SK-N-SH treated with all-trans-retinoic acid at 6 μM for 48 hours (cell line): ENCODE data around the gene TXNL4B.

ENCODE experiments used
- ARNTL ChIP-seq: fragments of 450-650 bp; formaldehyde crosslinking; IDR thresholded peaks from 2 replicates; pipeline ENCODE4 v1.5.0; 2020; ENCODE audit warnings: low read depth, mild to moderate bottlenecking, moderate library complexity, borderline replicate concordance
- ZNF565 ChIP-seq: fragments of 450-650 bp; formaldehyde crosslinking; conservative IDR thresholded peaks from 2 replicates; pipeline ENCODE4 v1.5.0; 2020; ENCODE audit warnings: low read depth, mild to moderate bottlenecking, moderate library complexity
- TF ChIP-seq, protein P1 (sequence below): fragments of 250-450 bp; sonication (Bioruptor Pico); IDR thresholded peaks from 2 replicates; pipeline ENCODE4 v1.8.0; 2020; ENCODE audit warnings: mild to moderate bottlenecking, moderate library complexity, borderline replicate concordance
- TF ChIP-seq, protein P2 (sequence below): fragments of 250-450 bp; sonication (Bioruptor Pico); IDR thresholded peaks from 2 replicates; pipeline ENCODE4 v1.8.0; 2021; ENCODE audit warnings: low read depth, mild to moderate bottlenecking, moderate library complexity, borderline replicate concordance

DNA sequence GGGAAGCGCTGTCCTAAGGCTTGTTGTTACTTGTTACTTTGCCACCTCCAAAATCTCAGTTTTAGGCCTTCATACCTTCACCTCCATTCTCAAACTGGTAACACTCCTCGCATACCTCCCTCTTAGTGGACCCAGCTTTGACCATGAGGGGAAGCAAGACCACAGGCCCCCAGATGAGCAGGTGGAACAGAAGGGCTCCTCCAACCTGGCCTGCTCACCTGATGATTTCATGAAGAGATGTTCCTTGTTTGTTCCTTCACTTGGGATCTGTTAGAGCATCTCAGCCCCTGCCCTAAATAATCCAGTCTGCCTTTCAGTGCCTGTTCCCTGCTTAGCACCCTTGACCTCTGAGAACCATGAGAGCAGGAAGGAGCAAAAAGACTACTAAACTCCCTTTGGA lies 28.9 kb upstream of the TXNL4B start:
- TF ChIP-seq, protein P1, sequence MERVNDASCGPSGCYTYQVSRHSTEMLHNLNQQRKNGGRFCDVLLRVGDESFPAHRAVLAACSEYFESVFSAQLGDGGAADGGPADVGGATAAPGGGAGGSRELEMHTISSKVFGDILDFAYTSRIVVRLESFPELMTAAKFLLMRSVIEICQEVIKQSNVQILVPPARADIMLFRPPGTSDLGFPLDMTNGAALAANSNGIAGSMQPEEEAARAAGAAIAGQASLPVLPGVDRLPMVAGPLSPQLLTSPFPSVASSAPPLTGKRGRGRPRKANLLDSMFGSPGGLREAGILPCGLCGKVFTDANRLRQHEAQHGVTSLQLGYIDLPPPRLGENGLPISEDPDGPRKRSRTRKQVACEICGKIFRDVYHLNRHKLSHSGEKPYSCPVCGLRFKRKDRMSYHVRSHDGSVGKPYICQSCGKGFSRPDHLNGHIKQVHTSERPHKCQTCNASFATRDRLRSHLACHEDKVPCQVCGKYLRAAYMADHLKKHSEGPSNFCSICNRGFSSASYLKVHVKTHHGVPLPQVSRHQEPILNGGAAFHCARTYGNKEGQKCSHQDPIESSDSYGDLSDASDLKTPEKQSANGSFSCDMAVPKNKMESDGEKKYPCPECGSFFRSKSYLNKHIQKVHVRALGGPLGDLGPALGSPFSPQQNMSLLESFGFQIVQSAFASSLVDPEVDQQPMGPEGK (CRISPR knock-in tag) = no peak
- no peak for TF ChIP-seq ZNF565 (CRISPR knock-in tag)
- TF ChIP-seq, protein P2, sequence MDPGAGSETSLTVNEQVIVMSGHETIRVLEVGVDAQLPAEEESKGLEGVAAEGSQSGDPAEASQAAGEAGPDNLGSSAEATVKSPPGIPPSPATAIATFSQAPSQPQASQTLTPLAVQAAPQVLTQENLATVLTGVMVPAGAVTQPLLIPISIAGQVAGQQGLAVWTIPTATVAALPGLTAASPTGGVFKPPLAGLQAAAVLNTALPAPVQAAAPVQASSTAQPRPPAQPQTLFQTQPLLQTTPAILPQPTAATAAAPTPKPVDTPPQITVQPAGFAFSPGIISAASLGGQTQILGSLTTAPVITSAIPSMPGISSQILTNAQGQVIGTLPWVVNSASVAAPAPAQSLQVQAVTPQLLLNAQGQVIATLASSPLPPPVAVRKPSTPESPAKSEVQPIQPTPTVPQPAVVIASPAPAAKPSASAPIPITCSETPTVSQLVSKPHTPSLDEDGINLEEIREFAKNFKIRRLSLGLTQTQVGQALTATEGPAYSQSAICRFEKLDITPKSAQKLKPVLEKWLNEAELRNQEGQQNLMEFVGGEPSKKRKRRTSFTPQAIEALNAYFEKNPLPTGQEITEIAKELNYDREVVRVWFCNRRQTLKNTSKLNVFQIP = no peak
- no peak for TF ChIP-seq ARNTL
